Kidney epithelial cell (primary cell): Measurements from ENCODE around the gene MYLK. TPM values are rescaled to one million over a fixed set of nuclear protein-coding genes. Genes with fewer than 3 reads are reported as not detected.
A peak's percentile ranks its signal among the peaks of the same experiment; 100 is the strongest.

Source experiments
- DNase-seq: peaks from one replicate; pipeline ENCODE4 v3.0.0-alpha.2; 2010; ENCODE audit warnings: low read depth
- H3K27me3 ChIP-seq: 2 replicates; pipeline ENCODE4 v1.6.0; 2011; ENCODE audit warnings: low read length; ENCODE audit not compliant: control insufficient read depth, insufficient read depth
- H3K36me3 ChIP-seq: 2 replicates; pipeline ENCODE4 v1.5.1; 2011; ENCODE audit warnings: low read length; ENCODE audit not compliant: control insufficient read depth, insufficient read depth
- H3K4me3 ChIP-seq: 2 replicates; pipeline ENCODE4 v1.5.1; 2011; ENCODE audit warnings: low read depth, mild to moderate bottlenecking, control low read depth, low read length
- CTCF ChIP-seq: IDR thresholded peaks from 2 replicates; pipeline ENCODE4 v1.5.1; 2011; ENCODE audit warnings: mild to moderate bottlenecking, moderate library complexity, low read length, control low read depth, inconsistent platforms; ENCODE audit not compliant: insufficient read depth, poor library complexity, severe bottlenecking
- total RNA-seq: library from RNA; depleted of rRNA; stranded (reverse); fragments of >200 nt; gene quantifications from 2 replicates; pipeline ENCODE4 v1.2.3, GENCODE V29; 2015

MYLK gene
- total RNA-seq, 1 donor from 2014 or later, result 49.7 TPM

- Histone ChIP-seq H3K4me3 (no peak overlapping the region), H3K27me3 (no peaks in the 10 kb centered on the region), H3K36me3 (no peaks in the 10 kb centered on the region)
- DNase-seq, result no peak
- no peak for TF ChIP-seq CTCF
These were observed 126.7 kb downstream of the MYLK start for GRCh38 chr3:123757281-123757940.

GRCh38 chr3:123755501-123755900, 128.6 kb downstream of the MYLK start:
- Histone ChIP-seq H3K27me3 (no peaks in the 10 kb centered on the region), H3K36me3 (peaks cover 1% of the 10 kb centered on the region), H3K4me3 (no peak overlapping the region)
- no peak for DNase-seq
- no peak for TF ChIP-seq CTCF

DNA sequence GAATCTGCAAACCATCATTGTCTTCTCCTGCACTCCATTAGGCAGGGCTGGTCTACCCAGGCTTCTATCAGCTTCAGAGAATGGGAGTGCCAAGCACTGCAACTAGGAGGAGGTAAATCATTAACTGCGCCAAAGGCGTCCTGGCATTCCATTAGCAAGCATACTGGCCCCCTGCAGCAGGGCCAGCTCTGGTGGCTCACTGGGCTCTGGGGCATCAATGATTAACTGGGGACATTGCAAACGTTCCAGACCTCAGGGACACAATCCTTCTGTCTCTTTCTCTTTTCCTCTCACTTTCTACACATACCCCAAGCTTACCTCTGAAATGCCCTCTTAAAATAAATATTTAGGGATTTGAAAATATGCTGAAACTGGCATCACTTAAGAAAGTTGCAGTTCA, 129.0 kb downstream of the MYLK start:
- H3K36me3 ChIP-seq, result peaks cover 1% of the 10 kb centered on the region
- no peak overlapping the region for H3K4me3 ChIP-seq
- TF ChIP-seq CTCF, result no peak
- peak; percentile 90 for DNase-seq
- H3K27me3 ChIP-seq, result no peaks in the 10 kb centered on the region

GRCh38 chr3:123753286-123753685, 130.8 kb downstream of the MYLK start:
- TF ChIP-seq CTCF, result no peak
- Histone ChIP-seq H3K27me3 (no peaks in the 10 kb centered on the region), H3K4me3 (no peak overlapping the region), H3K36me3 (peaks cover 1% of the 10 kb centered on the region)
- no peak for DNase-seq

- DNase-seq, result no peak
- H3K4me3 ChIP-seq, result no peak overlapping the region
- no peak for TF ChIP-seq CTCF
- H3K27me3 ChIP-seq, result no peaks in the 10 kb centered on the region
- H3K36me3 ChIP-seq, result peaks cover 5% of the 10 kb centered on the region
These were observed 131.9 kb downstream of the MYLK start for GRCh38 chr3:123752228-123752627.

DNA sequence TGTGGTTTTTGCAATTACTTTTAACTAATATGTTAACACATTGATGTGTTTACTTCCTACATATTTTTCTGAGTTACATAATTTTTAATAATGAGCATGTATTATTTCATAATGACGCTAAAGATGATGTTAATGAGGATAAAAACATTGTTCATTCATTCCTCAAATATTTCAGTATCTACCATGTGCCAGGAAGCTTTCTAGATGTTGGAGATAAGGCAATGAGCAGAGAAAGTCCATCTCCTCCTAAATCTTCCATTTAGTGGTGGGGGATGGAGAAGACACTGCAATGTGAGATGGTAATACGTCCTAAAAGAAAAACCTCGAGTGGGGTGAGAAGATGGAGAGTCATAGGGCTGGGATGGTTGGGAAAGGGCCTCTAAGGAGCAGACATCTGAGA, 132.7 kb downstream of the MYLK start:
- no peak for TF ChIP-seq CTCF
- H3K4me3 ChIP-seq, result no peak overlapping the region

More for the DNA sequence above, 132.7 kb downstream of the MYLK start:
- H3K27me3 ChIP-seq, result no peaks in the 10 kb centered on the region
- peaks cover 5% of the 10 kb centered on the region for H3K36me3 ChIP-seq
- DNase-seq, result no peak
